Caco-2 (cell line): ENCODE data around the gene CNOT10. TPM values are rescaled to one million over a fixed set of nuclear protein-coding genes. Genes with fewer than 3 reads are reported as not detected.

Source experiments
- BruUV-seq: library from RNA; stranded (reverse); fragments of 400-500 nt; replicated peaks from 2 replicates; lab custom pipeline; 2021; lab: Mats Ljungman, UMichigan
- CTCF ChIA-PET: fragments of 300-600 bp; sonication (Branson Sonifier 250); formaldehyde crosslinking; loops from one replicate; lab custom pipeline; 2022; ENCODE audit warnings: antibody characterized with exemption; lab: Charles Lee
- POLR2A ChIA-PET: fragments of 300-600 bp; sonication (Branson Sonifier 250); formaldehyde crosslinking; loops from one replicate; lab custom pipeline; 2022; ENCODE audit warnings: antibody characterized with exemption; lab: Charles Lee
- DNase-seq, 2 experiments: peaks; one replicate each; pipeline versions ENCODE4 v3.0.0 to v3.0.0-alpha.2; 2020 to 2022
- H3K27me3 ChIP-seq: replicated peaks from 2 replicates; pipeline ENCODE4 v1.6.0; 2011; ENCODE audit warnings: low read length; ENCODE audit not compliant: control insufficient read depth, insufficient read depth
- H3K36me3 ChIP-seq: 2 replicates; pipeline ENCODE4 v1.5.1; 2011; ENCODE audit warnings: low read length; ENCODE audit not compliant: control insufficient read depth, insufficient read depth
- H3K4me1 ChIP-seq: fragments of 250-450 bp; sonication (Bioruptor Pico); 2 replicates; pipeline ENCODE4 v1.5.1; 2020; ENCODE audit warnings: mild to moderate bottlenecking
- H3K4me3 ChIP-seq: 2 replicates; pipeline ENCODE4 v1.5.1; 2011; ENCODE audit warnings: low read depth, mild to moderate bottlenecking, control low read depth, low read length
- H3K9me3 ChIP-seq: fragments of 250-450 bp; sonication (Bioruptor Pico); 2 replicates; pipeline ENCODE4 v1.5.1; 2020; ENCODE audit warnings: mild to moderate bottlenecking, moderate library complexity
- H3K27ac Mint-ChIP-seq: one replicate; pipeline ENCODE4 v1.8.0; 2022; ENCODE audit warnings: mixed read lengths; ENCODE audit not compliant: unreplicated experiment
- H3K27me3 Mint-ChIP-seq: one replicate; pipeline ENCODE4 v1.8.0; 2022; ENCODE audit warnings: mixed read lengths; ENCODE audit not compliant: insufficient read depth, unreplicated experiment
- H3K36me3 Mint-ChIP-seq: one replicate; pipeline ENCODE4 v1.8.0; 2022; ENCODE audit warnings: mild to moderate bottlenecking, mixed read lengths; ENCODE audit not compliant: insufficient read depth, unreplicated experiment
- H3K4me1 Mint-ChIP-seq: one replicate; pipeline ENCODE4 v1.8.0; 2022; ENCODE audit warnings: low read depth, mixed read lengths; ENCODE audit not compliant: unreplicated experiment
- H3K4me3 Mint-ChIP-seq: one replicate; pipeline ENCODE4 v1.8.0; 2022; ENCODE audit warnings: mild to moderate bottlenecking, moderate library complexity, mixed read lengths; ENCODE audit not compliant: unreplicated experiment
- H3K9me3 Mint-ChIP-seq: one replicate; pipeline ENCODE4 v1.8.0; 2022; ENCODE audit warnings: mixed read lengths; ENCODE audit not compliant: unreplicated experiment
- CTCF ChIP-seq, 2 experiments: fragments of 200-600 bp in 1 of 2; IDR thresholded peaks; 1 replicate in 1 of 2; 2 replicates in 1 of 2; pipeline versions ENCODE4 v1.5.1 to v1.8.0; 2011 to 2022; ENCODE audit warnings: antibody characterized with exemption in 1 of 2, control low read depth in 1 of 2, inconsistent platforms in 1 of 2, low read depth in 1 of 2, low read length in 1 of 2, mild to moderate bottlenecking in 1 of 2, moderate library complexity in 1 of 2; ENCODE audit not compliant: insufficient read depth in 1 of 2, severe bottlenecking in 1 of 2, unreplicated experiment in 1 of 2
- intact Hi-C: fragments of 100-400 bp; cut with micrococcal nuclease; formaldehyde crosslinking; loops from one replicate; pipeline ENCODE4 v1.10.0; 2022; ENCODE audit not compliant: unreplicated experiment
- total RNA-seq: library from RNA; stranded (reverse); gene quantifications from 2 replicates; pipeline ENCODE4 v1.2.3, GENCODE V29; 2022

CNOT10 gene
- total RNA-seq, 1 experiment from 2014 or later = 49.5 TPM

- H3K27ac Mint-ChIP-seq = no peak overlapping the region
- peaks cover 24% of the 10 kb centered on the region for H3K4me1 Mint-ChIP-seq
- no peaks in the 10 kb centered on the region for H3K27me3 Mint-ChIP-seq
- intact Hi-C loops = no loop called here
- POLR2A ChIA-PET = no interaction called here
- H3K9me3 ChIP-seq = no peaks in the 10 kb centered on the region
- no peaks in the 10 kb centered on the region for H3K36me3 ChIP-seq
- no peaks in the 10 kb centered on the region for H3K27me3 ChIP-seq
- no peak overlapping the region for H3K4me3 ChIP-seq
- no TSS peak for BruUV-seq
- DNase-seq = no peak
- peaks cover 25% of the 10 kb centered on the region for H3K4me1 ChIP-seq
- H3K9me3 Mint-ChIP-seq = no peaks in the 10 kb centered on the region
- H3K36me3 Mint-ChIP-seq = peaks cover 37% of the 10 kb centered on the region
- H3K4me3 Mint-ChIP-seq = no peak overlapping the region
- TF ChIP-seq CTCF (IDR thresholded peaks at IDR 0.05; ENCODE audit: insufficient read depth in 1 of 2, low read depth in 1 of 2, low read length in 1 of 2, severe bottlenecking in 1 of 2, unreplicated experiment in 1 of 2) = no peak
- CTCF ChIA-PET = no interaction called here
Observed at GRCh38 chr3:32706348-32707025, 21.5 kb downstream of the CNOT10 start.

GRCh38 chr3:32707026-32707370 lies 22.0 kb downstream of the CNOT10 start:
- Mint-ChIP-seq H3K4me1 (peaks cover 21% of the 10 kb centered on the region), H3K27me3 (no peaks in the 10 kb centered on the region), H3K36me3 (peaks cover 42% of the 10 kb centered on the region), H3K4me3 (no peak overlapping the region), H3K27ac (no peak overlapping the region), H3K9me3 (no peaks in the 10 kb centered on the region)
- Histone ChIP-seq H3K36me3 (no peaks in the 10 kb centered on the region; the same call in 1 of the 2 replicates), H3K4me1 (peaks cover 25% of the 10 kb centered on the region), H3K4me3 (no peak overlapping the region), H3K27me3 (no peaks in the 10 kb centered on the region), H3K9me3 (no peaks in the 10 kb centered on the region)
- DNase-seq = no peak
- intact Hi-C loops = no loop called here
- no TSS peak for BruUV-seq
- CTCF ChIA-PET = no interaction called here
- POLR2A ChIA-PET = no interaction called here
- TF ChIP-seq CTCF (IDR thresholded peaks at IDR 0.05; ENCODE audit: insufficient read depth in 1 of 2, low read depth in 1 of 2, low read length in 1 of 2, severe bottlenecking in 1 of 2, unreplicated experiment in 1 of 2) = no peak

- Histone ChIP-seq H3K36me3 (no peaks in the 10 kb centered on the region; the same call in 1 of the 2 replicates), H3K27me3 (no peaks in the 10 kb centered on the region), H3K4me3 (no peak overlapping the region), H3K9me3 (no peaks in the 10 kb centered on the region), H3K4me1 (peaks cover 25% of the 10 kb centered on the region)
- Mint-ChIP-seq H3K36me3 (peaks cover 47% of the 10 kb centered on the region), H3K9me3 (no peaks in the 10 kb centered on the region), H3K27me3 (no peaks in the 10 kb centered on the region), H3K4me1 (peaks cover 14% of the 10 kb centered on the region), H3K27ac (no peak overlapping the region), H3K4me3 (no peak overlapping the region)
- intact Hi-C loops = no loop called here
- no TSS peak for BruUV-seq
- DNase-seq = no peak
- ChIA-PET CTCF (no interaction called here), POLR2A (no interaction called here)
- TF ChIP-seq CTCF (IDR thresholded peaks at IDR 0.05; ENCODE audit: insufficient read depth in 1 of 2, low read depth in 1 of 2, low read length in 1 of 2, severe bottlenecking in 1 of 2, unreplicated experiment in 1 of 2) = no peak
Observed at GRCh38 chr3:32708672-32709283, 23.8 kb downstream of the CNOT10 start.
